NCI-H345 treated with DMSO at 0.1 percent for 48 hours (cell line): ENCODE results near the gene SNAP25.

ENCODE experiments used
- DNase-seq: peaks from one replicate; lab custom pipeline; 2025; ENCODE audit not compliant: unreplicated experiment; lab: John Stamatoyannopoulos, UW

The SNAP25 gene

GRCh38 chr20:10261702-10262101 is 43.1 kb downstream of the SNAP25 start:
- DNase-seq: no peak

- DNase-seq: no peak
Measured at GRCh38 chr20:10263385-10264165, 44.9 kb downstream of the SNAP25 start.

- no peak for DNase-seq
Measured at GRCh38 chr20:10264166-10264558, 45.5 kb downstream of the SNAP25 start.

- DNase-seq: no peak
Measured at GRCh38 chr20:10268636-10269035, 50.0 kb downstream of the SNAP25 start.

- no peak for DNase-seq
Measured at GRCh38 chr20:10270630-10271029, 52.0 kb downstream of the SNAP25 start.

GRCh38 chr20:10271494-10272219 is 53.0 kb downstream of the SNAP25 start:
- DNase-seq: no peak

- DNase-seq: no peak
Measured at GRCh38 chr20:10276878-10277580, 58.4 kb downstream of the SNAP25 start.

- DNase-seq: no peak
Measured at GRCh38 chr20:10277616-10278015, 59.0 kb downstream of the SNAP25 start.

GRCh38 chr20:10278412-10278811 is 59.8 kb downstream of the SNAP25 start:
- no peak for DNase-seq

GRCh38 chr20:10280018-10280908 is 61.6 kb downstream of the SNAP25 start:
- DNase-seq: no peak

- no peak for DNase-seq
Measured at GRCh38 chr20:10281911-10282310, 63.3 kb downstream of the SNAP25 start.

- DNase-seq: no peak
Measured at GRCh38 chr20:10282979-10283456, 64.4 kb downstream of the SNAP25 start.

- no peak for DNase-seq
Measured at GRCh38 chr20:10286356-10286755, 67.7 kb downstream of the SNAP25 start.

GRCh38 chr20:10288421-10288820 is 69.8 kb downstream of the SNAP25 start:
- DNase-seq: no peak

GRCh38 chr20:10288954-10289646 is 70.5 kb downstream of the SNAP25 start:
- DNase-seq: no peak

- no peak for DNase-seq
Measured at GRCh38 chr20:10291568-10292248, 73.1 kb downstream of the SNAP25 start.

GRCh38 chr20:10297223-10297622 is 78.6 kb downstream of the SNAP25 start:
- DNase-seq: no peak

- DNase-seq: no peak
Measured at GRCh38 chr20:10297684-10298240, 79.1 kb downstream of the SNAP25 start.
